ENCODE results near the gene BGN. TPM values are rescaled to one million over a fixed set of nuclear protein-coding genes. Genes with fewer than 3 reads are reported as not detected.

Gene BGN
- total RNA-seq, 1 experiment from 2014 or later, result not detected

GRCh38 chrX:153460826-153461225 is 34.0 kb upstream of the BGN start:
- Histone ChIP-seq H3K4me3 (ENCODE audit: low read length) (no peak overlapping the region), H3K27ac (ENCODE audit: low read length) (no peak overlapping the region), H4K20me1 (ENCODE audit: low read length) (no peaks in the 10 kb centered on the region), H3K9me3 (ENCODE audit: low read length) (no peaks in the 10 kb centered on the region), H2AFZ (ENCODE audit: low read length) (no peak overlapping the region), H3K9me2 (replicated peaks; ENCODE audit: low read length) (no peaks in the 10 kb centered on the region), H3K4me2 (ENCODE audit: low read length) (no peak overlapping the region), H3K79me2 (ENCODE audit: low read length) (no peaks in the 10 kb centered on the region), H3K9ac (ENCODE audit: low read length) (no peak overlapping the region), H3K4me1 (ENCODE audit: insufficient read depth, low read length) (no peaks in the 10 kb centered on the region), H3K36me3 (ENCODE audit: low read depth, low read length) (0 out of 2 replicates have a peak, but pooled peaks cover 4% of the 10 kb centered on the region), H3F3A (ENCODE audit: low read length, unreplicated experiment) (no peaks in the 10 kb centered on the region), H3K27me3 (ENCODE audit: low read length) (no peaks in the 10 kb centered on the region)
- BruUV-seq (replicated peaks), result no TSS peak
- intact Hi-C loops (cut with micrococcal nuclease), result loop anchor here (1.0 kb wide), 1 partner anchor 46 kb away; no protein-coding TSS in a partner anchor
- ATAC-seq (peak; percentile 85), DNase-seq (peak; percentile 57)
- POLR2A ChIA-PET (ENCODE audit: unreplicated experiment), result no interaction called here
- peak; percentile 76 for TF ChIP-seq CTCF (conservative IDR thresholded peaks at IDR 0.05; ENCODE audit: low read depth, low read length)
- no peak for TF ChIP-seq EZH2phosphoT487 (IDR thresholded peaks at IDR 0.05; ENCODE audit: borderline replicate concordance, low read length)
- CTCF ChIA-PET, result interaction anchor here (0.5 to 1.5 kb wide), 3 partner anchors 10 to 107 kb away, joined by 3 to 25 read pairs (median 5); partner anchors contain the start of gene HAUS7

GRCh38 chrX:153462291-153462690 is 32.5 kb upstream of the BGN start:
- DNase-seq, result no peak
- TF ChIP-seq CTCF (conservative IDR thresholded peaks at IDR 0.05; ENCODE audit: low read depth, low read length) (no peak), EZH2phosphoT487 (IDR thresholded peaks at IDR 0.05; ENCODE audit: borderline replicate concordance, low read length) (no peak), EZH2 (IDR thresholded peaks at IDR 0.05; ENCODE audit: low read length, unreplicated experiment) (no peak)
- H3K9me2 ChIP-seq (replicated peaks; ENCODE audit: low read length), result no peaks in the 10 kb centered on the region
- no peaks in the 10 kb centered on the region for H4K20me1 ChIP-seq (ENCODE audit: low read length)
- H3K27ac ChIP-seq (ENCODE audit: low read length), result no peak overlapping the region
- intact Hi-C loops (cut with micrococcal nuclease), result no loop called here
- H3K9me3 ChIP-seq (ENCODE audit: low read length), result no peaks in the 10 kb centered on the region
- no peak overlapping the region for H2AFZ ChIP-seq (ENCODE audit: low read length)
- H3K9ac ChIP-seq (ENCODE audit: low read length), result no peak overlapping the region
- no peaks in the 10 kb centered on the region for H3K4me1 ChIP-seq (ENCODE audit: insufficient read depth, low read length)
- H3K79me2 ChIP-seq (ENCODE audit: low read length), result no peaks in the 10 kb centered on the region
- 0 out of 2 replicates have a peak, but pooled peaks cover 4% of the 10 kb centered on the region for H3K36me3 ChIP-seq (ENCODE audit: low read depth, low read length)
- H3F3A ChIP-seq (ENCODE audit: low read length, unreplicated experiment), result no peaks in the 10 kb centered on the region
- CTCF ChIA-PET, result no interaction called here
- ATAC-seq, result no peak
- POLR2A ChIA-PET (ENCODE audit: unreplicated experiment), result no interaction called here
- H3K4me2 ChIP-seq (ENCODE audit: low read length), result no peak overlapping the region
- BruUV-seq (replicated peaks), result no TSS peak
- no peak overlapping the region for H3K4me3 ChIP-seq (ENCODE audit: low read length)
- H3K27me3 ChIP-seq (ENCODE audit: low read length), result no peaks in the 10 kb centered on the region

GRCh38 chrX:153463031-153463430 is 31.7 kb upstream of the BGN start:
- H3K27ac ChIP-seq (ENCODE audit: low read length), result no peak overlapping the region
- H3K27me3 ChIP-seq (ENCODE audit: low read length), result no peaks in the 10 kb centered on the region
- H3K4me2 ChIP-seq (ENCODE audit: low read length), result no peak overlapping the region
- no peaks in the 10 kb centered on the region for H4K20me1 ChIP-seq (ENCODE audit: low read length)
- TF ChIP-seq EZH2phosphoT487 (IDR thresholded peaks at IDR 0.05; ENCODE audit: borderline replicate concordance, low read length), result no peak
- no peak for TF ChIP-seq CTCF (conservative IDR thresholded peaks at IDR 0.05; ENCODE audit: low read depth, low read length)
- TF ChIP-seq EZH2 (IDR thresholded peaks at IDR 0.05; ENCODE audit: low read length, unreplicated experiment), result no peak
- ChIA-PET CTCF (no interaction called here), POLR2A (ENCODE audit: unreplicated experiment) (no interaction called here)
- 0 out of 2 replicates have a peak, but pooled peaks cover 4% of the 10 kb centered on the region for H3K36me3 ChIP-seq (ENCODE audit: low read depth, low read length)
- H3K4me3 ChIP-seq (ENCODE audit: low read length), result no peak overlapping the region
- intact Hi-C loops (cut with micrococcal nuclease), result no loop called here
- no peak overlapping the region for H3K9ac ChIP-seq (ENCODE audit: low read length)
- DNase-seq (no peak), ATAC-seq (no peak)
- H3K79me2 ChIP-seq (ENCODE audit: low read length), result 0 out of 2 replicates have a peak, but pooled peaks cover 6% of the 10 kb centered on the region
- H2AFZ ChIP-seq (ENCODE audit: low read length), result no peak overlapping the region
- H3F3A ChIP-seq (ENCODE audit: low read length, unreplicated experiment), result no peaks in the 10 kb centered on the region
- no peaks in the 10 kb centered on the region for H3K9me2 ChIP-seq (replicated peaks; ENCODE audit: low read length)
- H3K4me1 ChIP-seq (ENCODE audit: insufficient read depth, low read length), result no peaks in the 10 kb centered on the region
- no peaks in the 10 kb centered on the region for H3K9me3 ChIP-seq (ENCODE audit: low read length)
- no TSS peak for BruUV-seq (replicated peaks)
